K562 (cell line): ENCODE measurements around the gene MYLK2. TPM values are rescaled to one million over a fixed set of nuclear protein-coding genes. Genes with fewer than 3 reads are reported as not detected.
A peak's percentile ranks its signal among the peaks of the same experiment; 100 is the strongest.

Experiments
- ATAC-seq: fragments of 200-7000 bp; cut with Tn5 transposase; 3 replicates; pipeline ENCODE4 v1.9.1; 2020; ENCODE audit warnings: moderate library complexity
- BruUV-seq: library from RNA; stranded (reverse); fragments of 400-500 nt; replicated peaks from 2 replicates; lab custom pipeline; 2021; lab: Mats Ljungman, UMichigan
- CTCF ChIA-PET: fragments of 300-600 bp; formaldehyde crosslinking; extraction: SDS; loops from one replicate; lab custom pipeline; 2021; ENCODE audit warnings: low intra/inter-chr PET ratio; lab: Yijun Ruan, JAX
- POLR2A ChIA-PET: fragments of 300-600, 350-650 bp; sonication (Branson Sonifier 250); formaldehyde crosslinking; extraction: SDS; loops from one replicate; lab custom pipeline; 2021; ENCODE audit warnings: antibody characterized with exemption, inconsistent platforms; lab: Yijun Ruan, JAX
- DNase-seq, 4 experiments: peaks; one replicate each; pipeline versions ENCODE4 v3.0.0 to v3.0.0-alpha.2; 2011 to 2018; ENCODE audit warnings: low spot score in 3 of 4, mixed read lengths in 3 of 4; ENCODE audit errors: extremely low read depth in 1 of 4
- FAIRE-seq: peaks from 2 replicates; lab custom pipeline; 2011; peaks lifted over from hg19 to GRCh38; lab: Jason Lieb, UNC
- H2AFZ ChIP-seq: 2 replicates; pipeline ENCODE4 v1.6.0; 2011; ENCODE audit warnings: low read depth, low read length, control low read depth, inconsistent platforms
- H3K27ac ChIP-seq: fragments of 200-600 bp; 3 replicates; pipeline ENCODE4 v1.8.0; 2011; ENCODE audit warnings: low read depth, mild to moderate bottlenecking, control low read depth, inconsistent platforms, low read length, moderate library complexity, mixed read lengths; ENCODE audit errors: extremely low read depth
- H3K27me3 ChIP-seq, 2 experiments: fragments of 300-600 bp in 1 of 2; 2 replicates in 1 of 2; 3 replicates in 1 of 2; pipeline versions ENCODE4 v1.6.0 to v1.8.0; 2011; ENCODE audit warnings: inconsistent platforms in 2 of 2, low read length in 2 of 2, mild to moderate bottlenecking in 1 of 2, mixed read lengths in 1 of 2, moderate library complexity in 1 of 2; ENCODE audit not compliant: control insufficient read depth in 2 of 2, insufficient read depth in 2 of 2
- H3K36me3 ChIP-seq: fragments of 300-600 bp; 3 replicates; pipeline ENCODE4 v1.8.0; 2011; ENCODE audit warnings: mild to moderate bottlenecking, low read length, inconsistent platforms; ENCODE audit not compliant: control insufficient read depth, insufficient read depth
- H3K4me1 ChIP-seq, 2 experiments: fragments of 200-600 bp in 1 of 2; replicated peaks in 1 of 2; 2 replicates in 1 of 2; 3 replicates in 1 of 2; pipeline versions ENCODE4 v1.5.1 to v1.8.0; 2011; ENCODE audit warnings: inconsistent platforms in 2 of 2, low read length in 2 of 2, mild to moderate bottlenecking in 1 of 2, mixed read lengths in 1 of 2, moderate library complexity in 1 of 2; ENCODE audit not compliant: control insufficient read depth in 2 of 2, insufficient read depth in 2 of 2
- H3K4me2 ChIP-seq: 2 replicates; pipeline ENCODE4 v1.6.1; 2011; ENCODE audit warnings: low read length, control low read depth, inconsistent platforms, mixed read lengths; ENCODE audit not compliant: insufficient read depth
- H3K4me3 ChIP-seq: fragments of 200-600 bp; sonication (generic), shearing (Covaris generic); 2 replicates; pipeline ENCODE4 v1.5.1; 2016; ENCODE audit warnings: control low read depth, inconsistent platforms
- H3K79me2 ChIP-seq: fragments of 200-600 bp; 3 replicates; pipeline ENCODE4 v1.8.0; 2011; ENCODE audit warnings: low read length, inconsistent platforms; ENCODE audit not compliant: control insufficient read depth, insufficient read depth
- H3K9ac ChIP-seq, 2 experiments: 2 replicates each; pipeline versions ENCODE4 v1.6.0 to v1.6.1; 2011; ENCODE audit warnings: low read depth in 2 of 2, low read length in 2 of 2, control low read depth in 1 of 2, inconsistent platforms in 1 of 2, mild to moderate bottlenecking in 1 of 2, mixed read lengths in 1 of 2; ENCODE audit not compliant: insufficient read depth in 1 of 2
- H3K9me1 ChIP-seq: one replicate; pipeline ENCODE4 v1.6.0; 2011; ENCODE audit warnings: inconsistent platforms, mild to moderate bottlenecking, low read length, moderate library complexity; ENCODE audit not compliant: control insufficient read depth, insufficient read depth
- H3K9me3 ChIP-seq: replicated peaks from 2 replicates; pipeline ENCODE4 v1.5.1; 2011; ENCODE audit warnings: low read depth, low read length, inconsistent platforms; ENCODE audit not compliant: control insufficient read depth, insufficient read depth
- H4K20me1 ChIP-seq: replicated peaks from 2 replicates; pipeline ENCODE4 v1.6.1; 2011; ENCODE audit warnings: low read length, inconsistent platforms, mixed read lengths; ENCODE audit not compliant: control insufficient read depth, insufficient read depth
- CBFA2T3 ChIP-seq: fragments of 450-650 bp; IDR thresholded peaks from 2 replicates; pipeline ENCODE4 v1.6.1; 2017
- FIP1L1 ChIP-seq: fragments of 200-400 bp; formaldehyde crosslinking; IDR thresholded peaks from 2 replicates; pipeline ENCODE4 v1.6.1; 2018; ENCODE audit warnings: mild to moderate bottlenecking, low read depth, low read length; ENCODE audit not compliant: poor library complexity, severe bottlenecking
- GATA2 ChIP-seq: sonication (generic); formaldehyde crosslinking; IDR thresholded peaks from 2 replicates; pipeline ENCODE4 v1.4.0; 2020; ENCODE audit warnings: mild to moderate bottlenecking, missing genetic modification reagents
- GATAD2A ChIP-seq: fragments of 450-650 bp; IDR thresholded peaks from 2 replicates; pipeline ENCODE4 v1.6.1; 2017
- HDAC2 ChIP-seq: fragments of 450-650 bp; IDR thresholded peaks from 2 replicates; pipeline ENCODE4 v1.6.1; 2016; ENCODE audit warnings: mild to moderate bottlenecking
- JUNB ChIP-seq: fragments of 450-650 bp; formaldehyde crosslinking; conservative IDR thresholded peaks from 2 replicates; pipeline ENCODE4 v1.4.0; 2020; ENCODE audit warnings: mild to moderate bottlenecking
- KLF1 ChIP-seq: fragments of 450-650 bp; IDR thresholded peaks from 2 replicates; pipeline ENCODE4 v1.6.1; 2016; ENCODE audit warnings: missing genetic modification characterization, missing compliant biosample characterization
- KLF10 ChIP-seq: fragments of 250-450 bp; sonication (Bioruptor Pico); IDR thresholded peaks from 2 replicates; pipeline ENCODE4 v1.6.1; 2021; ENCODE audit warnings: matching md5 sums
- MAFF ChIP-seq: IDR thresholded peaks from 2 replicates; pipeline ENCODE4 v1.6.1; 2012; ENCODE audit warnings: low read length, improper control_type of control experiment
- MED1 ChIP-seq: sonication (generic); formaldehyde crosslinking; IDR thresholded peaks from 2 replicates; pipeline ENCODE4 v1.8.1; 2023; ENCODE audit warnings: missing genetic modification reagents, borderline replicate concordance
- MTA1 ChIP-seq: fragments of 450-650 bp; IDR thresholded peaks from 2 replicates; pipeline ENCODE4 v1.6.1; 2017; ENCODE audit warnings: borderline replicate concordance
- NONO ChIP-seq, 2 experiments: fragments of 200-400 bp in 1 of 2; fragments of 450-650 bp in 1 of 2; formaldehyde crosslinking in 1 of 2; IDR thresholded peaks; 2 replicates each; pipeline ENCODE4 v1.6.1; 2017; ENCODE audit warnings: low read depth in 2 of 2, mild to moderate bottlenecking in 2 of 2, moderate library complexity in 2 of 2, low read length in 1 of 2
- PHB ChIP-seq: fragments of 250-450 bp; sonication (Bioruptor Pico); IDR thresholded peaks from 2 replicates; pipeline ENCODE4 v1.5.0; 2021
- POLR2A ChIP-seq: fragments of 450-650 bp; conservative IDR thresholded peaks from 2 replicates; pipeline ENCODE4 v1.6.1; 2016
- POLR2AphosphoS2 ChIP-seq: IDR thresholded peaks from 2 replicates; pipeline ENCODE4 v1.6.1; 2012; ENCODE audit warnings: low read length, improper control_type of control experiment
- SAP30 ChIP-seq: fragments of 200-600 bp; sonication (generic); IDR thresholded peaks from 2 replicates; pipeline ENCODE4 v1.6.1; 2012; ENCODE audit warnings: borderline replicate concordance, low read depth, mild to moderate bottlenecking, moderate library complexity, low read length, control low read depth, inconsistent platforms; ENCODE audit not compliant: insufficient read depth, poor library complexity, severe bottlenecking
- SNAPC5 ChIP-seq: fragments of 250-450 bp; sonication (Bioruptor Pico); IDR thresholded peaks from 2 replicates; pipeline ENCODE4 v1.8.0; 2021; ENCODE audit warnings: moderate library complexity, mild to moderate bottlenecking, inconsistent platforms
- ZNF512 ChIP-seq: IDR thresholded peaks from 2 replicates; pipeline ENCODE4 v1.6.1; 2016; ENCODE audit warnings: missing genetic modification characterization, missing compliant biosample characterization
- ZNF518B ChIP-seq: fragments of 250-450 bp; sonication (Bioruptor Pico); IDR thresholded peaks from 2 replicates; pipeline ENCODE4 v1.5.0; 2021; ENCODE audit warnings: mild to moderate bottlenecking, moderate library complexity
- ZNF75A ChIP-seq: fragments of 450-650 bp; formaldehyde crosslinking; IDR thresholded peaks from 2 replicates; pipeline ENCODE4 v1.4.0; 2020; ENCODE audit warnings: mild to moderate bottlenecking
- WGBS: fragments of 100-300 bp; shearing (Covaris generic); methylation state at CpG from one replicate; pipeline ENCODE4 v1.1.6; 2016; ENCODE audit warnings: low coverage, mixed read lengths; ENCODE audit not compliant: insufficient coverage; ENCODE audit errors: missing lambda C conversion rate; 5-methylcytosine and 5-hydroxymethylcytosine counted together
- in situ Hi-C: fragments of 300-500 bp; cut with MboI; formaldehyde crosslinking; loops from 4 replicates; pipeline ENCODE4 v1.15.0; 2018; ENCODE audit warnings: inconsistent platforms, mixed read lengths
- intact Hi-C: fragments of 100-400 bp; cut with micrococcal nuclease; formaldehyde crosslinking; loops from 2 replicates; pipeline ENCODE4 v1.14.2; 2022
- polyA plus RNA-seq, 8 experiments: library from polyadenylated mRNA; depleted of rRNA in 4 of 8; stranded (reverse) in 5 of 8; unstranded in 3 of 8; fragments of >200 nt; fragmentation: Nextera tagmentation in 2 of 8; fragmentation: Illumina TruSeq in 1 of 8; extraction: Ambion mirVana in 2 of 8; extraction: Trizol in 1 of 8; gene quantifications; 2 replicates each; pipeline versions ENCODE4 v1.2.1 to v1.2.3, GENCODE V29; 2011 to 2014; ENCODE audit warnings: inconsistent platforms in 1 of 8, missing spikeins in 1 of 8
- total RNA-seq, 7 experiments: library from RNA; depleted of rRNA in 6 of 7; stranded (reverse); fragments of >200 nt in 6 of 7; fragmentation: Illumina TruSeq in 2 of 7; extraction: Trizol in 2 of 7; gene quantifications; 2 replicates each; pipeline versions ENCODE4 v1.2.1 to v1.2.3, GENCODE V29; 2011 to 2021; ENCODE audit warnings: low replicate concordance in 1 of 7

The MYLK2 gene
- total and polyA plus RNA-seq, 9 of the 15 experiments (the other 6 are each of a cell fraction or from before 2014, with no cell fraction given) = 0.07 to 0.53 (median 0.18) TPM; not detected in 2

GRCh38 chr20:31803552-31804291 is 15.4 kb upstream of the MYLK2 start:
- H3K9ac ChIP-seq = no peak overlapping the region
- H2AFZ ChIP-seq = no peak overlapping the region
- H3K9me3 ChIP-seq = no peaks in the 10 kb centered on the region
- no peak for DNase-seq
- H3K4me1 ChIP-seq = no peaks in the 10 kb centered on the region; a peak in 2 of 5 replicates
- H3K27ac ChIP-seq = no peak overlapping the region
- CTCF ChIA-PET = no interaction called here
- POLR2A ChIA-PET = interaction anchor here (0.6 to 1.0 kb wide), 3 partner anchors 9 to 61 kb away, joined by 3 to 4 read pairs (median 3); no protein-coding TSS in a partner anchor
- no peak overlapping the region for H3K4me3 ChIP-seq
- in situ Hi-C loops (no loop called here), intact Hi-C loops (no loop called here)
- no peaks in the 10 kb centered on the region for H3K9me1 ChIP-seq
- no peak for FAIRE-seq
- no peaks in the 10 kb centered on the region for H3K79me2 ChIP-seq
- BruUV-seq = no TSS peak
- no peak overlapping the region for H3K4me2 ChIP-seq
- no peak; the same call in none of the 3 replicates for ATAC-seq
- peaks cover 3% of the 10 kb centered on the region; the same call in 1 of the 2 replicates for H4K20me1 ChIP-seq
- peaks cover 83% of the 10 kb centered on the region for H3K36me3 ChIP-seq
- no peaks in the 10 kb centered on the region for H3K27me3 ChIP-seq
- 77% methylated on average over 7 of the region's 7 CpGs for WGBS
- no peak for TF ChIP-seq HDAC2
- no peak for TF ChIP-seq SAP30
- no peak for TF ChIP-seq ZNF518B (CRISPR knock-in tag)
- TF ChIP-seq MAFF = no peak
- no peak for TF ChIP-seq FIP1L1
- no peak for TF ChIP-seq KLF1
- TF ChIP-seq JUNB (CRISPR knock-in tag) = no peak
- no peak for TF ChIP-seq KLF10
- peak; percentile 61; the same call in 1 of the 2 replicates for TF ChIP-seq POLR2AphosphoS2
- peak; percentile 48 for TF ChIP-seq POLR2A
- no peak for TF ChIP-seq MED1 (CRISPR knock-in tag)
- peak; percentile 37; the same call in 1 of the 2 replicates for TF ChIP-seq CBFA2T3
- TF ChIP-seq SNAPC5 = no peak
- no peak for TF ChIP-seq NONO (IDR thresholded peaks at IDR 0.05; ENCODE audit: low read depth in 2 of 2, low read length in 1 of 2)
- TF ChIP-seq ZNF512 (tag) = no peak
- no peak for TF ChIP-seq GATAD2A
- no peak for TF ChIP-seq PHB (CRISPR knock-in tag)
- TF ChIP-seq ZNF75A (CRISPR knock-in tag) = no peak
- TF ChIP-seq GATA2 (CRISPR knock-in tag) = 0 out of 2 replicates have a peak, but pooled peaks have one; percentile 35
- no peak for TF ChIP-seq MTA1
